Measurements from ENCODE around the gene LRBA.
"Not testable (repeated sequence)": the region's sequence is repeated elsewhere in the genome, so short reads cannot be mapped to it uniquely, and the experiment has no call there.

Gene LRBA

GRCh38 chr4:150662686-150663085 is 352.4 kb downstream of the LRBA start:
- no peak for DNase-seq (ENCODE audit: low read depth)

- not testable (repeated sequence) for DNase-seq (ENCODE audit: low read depth)
Observed at GRCh38 chr4:150661551-150661950, 353.5 kb downstream of the LRBA start.

GRCh38 chr4:150658258-150658657 is 356.8 kb downstream of the LRBA start:
- not testable (repeated sequence) for DNase-seq (ENCODE audit: low read depth)

GRCh38 chr4:150656891-150657290 is 358.2 kb downstream of the LRBA start:
- DNase-seq (ENCODE audit: low read depth), result no peak

GRCh38 chr4:150650751-150651150 is 364.3 kb downstream of the LRBA start:
- no peak for DNase-seq (ENCODE audit: low read depth)

- no peak for DNase-seq (ENCODE audit: low read depth)
Observed at GRCh38 chr4:150648123-150648522, 367.0 kb downstream of the LRBA start.

- no peak for DNase-seq (ENCODE audit: low read depth)
Observed at GRCh38 chr4:150647008-150647407, 368.1 kb downstream of the LRBA start.

- DNase-seq (ENCODE audit: low read depth), result no peak
Observed at GRCh38 chr4:150641612-150642011, 373.5 kb downstream of the LRBA start.

GRCh38 chr4:150632639-150633038 is 382.4 kb downstream of the LRBA start:
- DNase-seq (ENCODE audit: low read depth), result no peak

GRCh38 chr4:150628073-150628472 is 387.0 kb downstream of the LRBA start:
- no peak for DNase-seq (ENCODE audit: low read depth)

- DNase-seq (ENCODE audit: low read depth), result no peak
Observed at GRCh38 chr4:150625033-150625432, 390.1 kb downstream of the LRBA start.

GRCh38 chr4:150624055-150624454 is 391.0 kb downstream of the LRBA start:
- DNase-seq (ENCODE audit: low read depth), result no peak

- no peak for DNase-seq (ENCODE audit: low read depth)
Observed at GRCh38 chr4:150619042-150619441, 396.0 kb downstream of the LRBA start.

GRCh38 chr4:150609131-150609530 is 406.0 kb downstream of the LRBA start:
- no peak for DNase-seq (ENCODE audit: low read depth)

- no peak for DNase-seq (ENCODE audit: low read depth)
Observed at GRCh38 chr4:150600812-150601445, 414.2 kb downstream of the LRBA start.

- DNase-seq (ENCODE audit: low read depth), result no peak
Observed at GRCh38 chr4:150599547-150599946, 415.5 kb downstream of the LRBA start.

GRCh38 chr4:150598909-150599308 is 416.2 kb downstream of the LRBA start:
- DNase-seq (ENCODE audit: low read depth), result no peak

- no peak for DNase-seq (ENCODE audit: low read depth)
Observed at GRCh38 chr4:150593996-150594395, 421.1 kb downstream of the LRBA start.

GRCh38 chr4:150591904-150592303 is 423.2 kb downstream of the LRBA start:
- no peak for DNase-seq (ENCODE audit: low read depth)

GRCh38 chr4:150591406-150591805 is 423.7 kb downstream of the LRBA start:
- DNase-seq (ENCODE audit: low read depth), result no peak

GRCh38 chr4:150590631-150591030 is 424.5 kb downstream of the LRBA start:
- no peak for DNase-seq (ENCODE audit: low read depth)

- DNase-seq (ENCODE audit: low read depth), result no peak
Observed at GRCh38 chr4:150589157-150589556, 425.9 kb downstream of the LRBA start.

- no peak for DNase-seq (ENCODE audit: low read depth)
Observed at GRCh38 chr4:150588316-150588715, 426.8 kb downstream of the LRBA start.

- no peak for DNase-seq (ENCODE audit: low read depth)
Observed at GRCh38 chr4:150586162-150586810, 428.8 kb downstream of the LRBA start.
